Astrocyte (in vitro differentiated cells and primary cell): ENCODE results near the gene GSPT1.

ENCODE experiments used
- CTCF ChIP-seq: IDR thresholded peaks from 2 replicates; pipeline ENCODE4 v1.5.1; 2011; ENCODE audit warnings: low read depth, mild to moderate bottlenecking, inconsistent platforms, low read length, moderate library complexity; ENCODE audit not compliant: insufficient read depth
- EZH2 ChIP-seq: IDR thresholded peaks from 2 replicates; pipeline ENCODE4 v1.6.1; 2012; ENCODE audit warnings: mild to moderate bottlenecking, low read length, inconsistent platforms; ENCODE audit not compliant: insufficient read depth

- no peak for TF ChIP-seq CTCF
- no peak for TF ChIP-seq EZH2
Observed at GRCh38 chr16:11901091-11901490, 14.7 kb downstream of the GSPT1 start.
